Measurements from ENCODE around the gene RNLS.

DNA sequence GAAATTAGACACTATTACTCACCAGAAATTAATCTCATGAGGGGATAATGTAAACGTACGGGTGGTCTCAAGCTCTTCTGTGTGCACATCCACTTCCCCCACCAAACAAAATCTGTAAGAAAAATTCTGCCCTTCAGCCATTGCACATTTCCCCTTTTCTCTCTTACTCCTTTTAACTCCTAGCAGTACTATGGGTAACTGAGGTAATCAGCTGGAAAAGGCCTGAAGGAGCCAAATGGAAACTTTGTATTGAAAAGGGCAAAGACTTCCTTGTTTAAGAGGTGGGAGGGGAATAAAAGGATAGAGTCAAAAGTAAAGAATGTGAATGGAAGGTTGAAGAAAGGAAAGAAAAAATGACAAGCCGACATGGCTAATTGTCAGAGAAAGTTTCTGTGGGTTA lies 273.8 kb downstream of the RNLS start:
- TF ChIP-seq, protein P1, sequence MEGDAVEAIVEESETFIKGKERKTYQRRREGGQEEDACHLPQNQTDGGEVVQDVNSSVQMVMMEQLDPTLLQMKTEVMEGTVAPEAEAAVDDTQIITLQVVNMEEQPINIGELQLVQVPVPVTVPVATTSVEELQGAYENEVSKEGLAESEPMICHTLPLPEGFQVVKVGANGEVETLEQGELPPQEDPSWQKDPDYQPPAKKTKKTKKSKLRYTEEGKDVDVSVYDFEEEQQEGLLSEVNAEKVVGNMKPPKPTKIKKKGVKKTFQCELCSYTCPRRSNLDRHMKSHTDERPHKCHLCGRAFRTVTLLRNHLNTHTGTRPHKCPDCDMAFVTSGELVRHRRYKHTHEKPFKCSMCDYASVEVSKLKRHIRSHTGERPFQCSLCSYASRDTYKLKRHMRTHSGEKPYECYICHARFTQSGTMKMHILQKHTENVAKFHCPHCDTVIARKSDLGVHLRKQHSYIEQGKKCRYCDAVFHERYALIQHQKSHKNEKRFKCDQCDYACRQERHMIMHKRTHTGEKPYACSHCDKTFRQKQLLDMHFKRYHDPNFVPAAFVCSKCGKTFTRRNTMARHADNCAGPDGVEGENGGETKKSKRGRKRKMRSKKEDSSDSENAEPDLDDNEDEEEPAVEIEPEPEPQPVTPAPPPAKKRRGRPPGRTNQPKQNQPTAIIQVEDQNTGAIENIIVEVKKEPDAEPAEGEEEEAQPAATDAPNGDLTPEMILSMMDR (conservative IDR thresholded peaks at IDR 0.05 in 1 of 2, IDR thresholded peaks at IDR 0.05 in 1 of 2; ENCODE audit: extremely low read depth in 1 of 2, insufficient read depth in 1 of 2, low read depth in 1 of 2, low read length in 2 of 2): no peak
- no peak for TF ChIP-seq EZH2 (IDR thresholded peaks at IDR 0.05; ENCODE audit: borderline replicate concordance, low read length)

All from mammary epithelial cell (primary cell).